Nephron progenitor cell (in vitro differentiated cells): ENCODE results near the gene CASP6.

Source experiments
- DNase-seq: peaks from one replicate; pipeline ENCODE4 v3.0.0; 2021
- H3K27ac Mint-ChIP-seq: 2 replicates; pipeline ENCODE4 v1.8.0; 2021; ENCODE audit warnings: mild to moderate bottlenecking, moderate library complexity, mixed read lengths
- H3K27me3 Mint-ChIP-seq: 2 replicates; pipeline ENCODE4 v1.8.0; 2021; ENCODE audit warnings: mild to moderate bottlenecking, low read depth, mixed read lengths; ENCODE audit not compliant: poor library complexity
- H3K36me3 Mint-ChIP-seq: 2 replicates; pipeline ENCODE4 v1.8.0; 2021; ENCODE audit warnings: low read depth, mixed read lengths
- H3K4me1 Mint-ChIP-seq: 2 replicates; pipeline ENCODE4 v1.8.0; 2021; ENCODE audit warnings: mixed read lengths
- H3K4me3 Mint-ChIP-seq: 2 replicates; pipeline ENCODE4 v1.8.0; 2021; ENCODE audit warnings: mild to moderate bottlenecking, moderate library complexity, mixed read lengths
- H3K9me3 Mint-ChIP-seq: 2 replicates; pipeline ENCODE4 v1.8.0; 2021; ENCODE audit warnings: mild to moderate bottlenecking, moderate library complexity, mixed read lengths
- CTCF ChIP-seq: fragments of 200-600 bp; sonication (generic); IDR thresholded peaks from 2 replicates; pipeline ENCODE4 v1.5.0; 2021; ENCODE audit warnings: antibody characterized with exemption

CASP6 gene

GRCh38 chr4:109673303-109673702 is 29.9 kb downstream of the CASP6 start:
- H3K27me3 Mint-ChIP-seq: peaks cover 4% of the 10 kb centered on the region
- no peak overlapping the region for H3K27ac Mint-ChIP-seq
- H3K9me3 Mint-ChIP-seq: peaks cover 36% of the 10 kb centered on the region
- TF ChIP-seq CTCF: no peak
- no peak for DNase-seq
- no peaks in the 10 kb centered on the region for H3K4me1 Mint-ChIP-seq
- no peak overlapping the region for H3K4me3 Mint-ChIP-seq
- peaks cover 38% of the 10 kb centered on the region for H3K36me3 Mint-ChIP-seq

DNA sequence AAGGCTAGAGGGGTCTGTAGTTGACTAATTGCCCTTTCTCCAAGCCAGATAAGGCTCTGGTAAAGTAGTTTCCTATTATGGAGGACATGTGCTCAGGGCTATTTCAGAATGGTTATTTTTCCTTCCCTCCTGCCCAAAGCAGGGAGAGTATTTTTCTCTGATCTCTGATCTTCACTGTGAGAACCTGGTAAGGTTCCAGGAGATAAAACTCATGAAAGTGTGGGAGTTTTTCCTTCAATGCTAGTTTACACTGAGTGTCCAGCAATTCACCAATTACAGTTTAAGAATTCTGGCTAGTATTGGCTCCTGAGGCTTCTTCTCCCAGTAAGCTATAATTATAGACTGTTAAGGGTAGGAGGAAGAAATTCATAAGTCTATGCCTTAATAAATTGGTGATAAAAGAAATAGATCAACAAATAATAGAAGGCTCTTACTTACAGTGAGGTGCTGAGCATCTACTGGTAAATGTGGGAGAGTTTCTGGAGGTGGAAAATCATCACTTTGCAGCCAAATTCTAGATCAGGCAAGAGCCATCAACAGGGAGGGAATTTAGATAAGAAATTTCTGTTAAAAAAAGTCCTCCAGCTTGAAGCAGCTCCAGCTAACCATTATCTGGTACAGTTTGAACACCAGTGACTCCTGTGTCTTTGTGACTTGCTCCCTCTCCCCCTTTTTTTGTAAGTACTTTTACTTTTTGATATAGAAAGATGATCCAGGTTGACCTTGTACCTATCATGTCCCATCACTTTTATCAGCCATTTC is 30.9 kb downstream of the CASP6 start:
- no peaks in the 10 kb centered on the region for H3K4me1 Mint-ChIP-seq
- peaks cover 31% of the 10 kb centered on the region for H3K9me3 Mint-ChIP-seq
- H3K27me3 Mint-ChIP-seq: peaks cover 2% of the 10 kb centered on the region
- no peak overlapping the region for H3K27ac Mint-ChIP-seq
- no peak for TF ChIP-seq CTCF
- peaks cover 36% of the 10 kb centered on the region for H3K36me3 Mint-ChIP-seq
- no peak for DNase-seq
- H3K4me3 Mint-ChIP-seq: no peak overlapping the region

DNA sequence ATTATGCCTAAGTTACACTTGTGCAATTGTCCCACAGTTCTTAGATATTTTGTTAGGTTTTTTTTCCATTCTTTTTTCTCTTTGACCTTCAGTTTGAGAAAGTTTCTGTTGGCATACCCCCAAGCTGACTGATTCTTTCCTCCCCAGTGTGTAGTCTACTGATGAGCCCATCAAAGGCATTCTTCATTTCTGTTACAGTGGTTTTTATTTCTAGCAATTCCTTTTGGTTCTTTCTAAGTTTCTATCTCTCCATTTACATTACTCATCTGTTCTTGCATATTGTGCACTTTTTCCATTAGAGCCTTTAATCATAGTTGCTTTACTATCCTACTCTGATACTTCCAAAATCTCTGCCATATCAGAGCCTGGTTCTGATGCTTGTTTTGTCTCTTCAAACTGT is 31.9 kb downstream of the CASP6 start:
- Mint-ChIP-seq H3K4me1 (no peaks in the 10 kb centered on the region), H3K9me3 (peaks cover 21% of the 10 kb centered on the region), H3K27me3 (no peaks in the 10 kb centered on the region), H3K36me3 (peaks cover 27% of the 10 kb centered on the region), H3K4me3 (no peak overlapping the region), H3K27ac (no peak overlapping the region)
- no peak for TF ChIP-seq CTCF
- no peak for DNase-seq

- no peak for TF ChIP-seq CTCF
- Mint-ChIP-seq H3K27ac (no peak overlapping the region), H3K4me3 (no peak overlapping the region), H3K36me3 (peaks cover 3% of the 10 kb centered on the region), H3K4me1 (no peaks in the 10 kb centered on the region), H3K9me3 (peaks cover 3% of the 10 kb centered on the region), H3K27me3 (no peaks in the 10 kb centered on the region)
- DNase-seq: no peak
Measured at GRCh38 chr4:109665783-109666485, 37.3 kb downstream of the CASP6 start.

DNA sequence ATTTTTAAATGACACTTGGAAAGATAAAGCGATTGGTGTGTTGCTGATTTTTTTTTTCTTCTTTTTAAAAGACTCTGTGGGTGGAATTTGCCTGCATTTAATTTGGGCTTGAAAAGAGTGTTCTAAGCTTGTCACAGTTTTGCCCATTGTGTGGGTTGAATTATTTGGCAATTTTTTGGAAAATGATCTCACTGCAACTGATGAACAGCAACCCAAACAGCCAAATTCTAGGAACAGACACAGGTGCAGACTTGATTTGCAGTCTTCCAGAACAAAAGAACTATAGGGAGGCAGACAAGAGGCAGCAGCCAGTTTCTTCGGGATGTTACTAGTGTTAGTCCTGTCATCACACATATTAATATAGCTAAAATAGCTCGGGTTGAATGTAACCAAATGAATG is 40.5 kb downstream of the CASP6 start:
- no peak for TF ChIP-seq CTCF
- Mint-ChIP-seq H3K36me3 (peaks cover 4% of the 10 kb centered on the region), H3K9me3 (no peaks in the 10 kb centered on the region), H3K27me3 (no peaks in the 10 kb centered on the region), H3K4me3 (no peak overlapping the region), H3K27ac (no peak overlapping the region), H3K4me1 (no peaks in the 10 kb centered on the region)
- no peak for DNase-seq
